Measurements from ENCODE around the gene BOLA3.
A peak's percentile ranks its signal among the peaks of the same experiment; 100 is the strongest.
"Not testable (repeated sequence)": the region's sequence is repeated elsewhere in the genome, so short reads cannot be mapped to it uniquely, and the experiment has no call there.

Gene BOLA3

DNA sequence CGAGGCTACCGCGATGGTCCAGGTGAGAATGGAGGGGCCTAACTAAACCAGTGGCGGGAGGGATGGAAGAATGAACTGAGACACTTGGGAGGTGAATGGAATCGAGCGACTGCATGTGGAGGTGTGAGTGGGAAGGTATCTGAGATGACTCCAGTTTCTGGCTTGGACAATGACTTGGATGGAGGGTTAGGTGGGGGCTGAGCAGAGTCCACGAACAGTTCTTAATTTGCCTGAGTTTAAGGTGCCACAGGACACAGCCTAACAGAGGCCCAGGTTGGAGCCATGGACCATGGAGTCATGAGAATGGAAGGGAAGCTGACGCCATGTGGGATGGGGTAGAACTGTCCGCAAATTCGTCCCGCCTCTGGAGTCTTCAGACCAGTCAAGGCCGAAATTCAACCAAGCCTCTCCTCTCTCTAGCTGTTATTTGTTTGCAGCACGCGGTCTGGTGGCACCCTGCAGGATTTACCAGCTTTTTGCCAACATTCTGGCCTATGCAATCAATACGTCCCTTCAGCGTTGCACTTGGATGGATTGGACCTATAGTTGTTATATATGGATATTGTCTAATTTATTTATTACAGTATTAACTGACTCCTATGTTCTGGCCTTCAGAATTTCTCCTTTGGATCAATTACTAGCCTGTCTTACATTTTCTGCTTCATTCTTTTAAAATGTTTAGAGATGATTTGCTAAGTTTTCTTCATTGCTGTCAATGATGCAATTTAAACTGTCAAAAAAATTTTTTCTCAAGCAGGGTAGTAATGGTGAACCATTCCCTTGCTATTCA lies 940 bp upstream of the BOLA3 start:
- DNase-seq (ENCODE audit: low spot score), result peak; percentile 43

DNA sequence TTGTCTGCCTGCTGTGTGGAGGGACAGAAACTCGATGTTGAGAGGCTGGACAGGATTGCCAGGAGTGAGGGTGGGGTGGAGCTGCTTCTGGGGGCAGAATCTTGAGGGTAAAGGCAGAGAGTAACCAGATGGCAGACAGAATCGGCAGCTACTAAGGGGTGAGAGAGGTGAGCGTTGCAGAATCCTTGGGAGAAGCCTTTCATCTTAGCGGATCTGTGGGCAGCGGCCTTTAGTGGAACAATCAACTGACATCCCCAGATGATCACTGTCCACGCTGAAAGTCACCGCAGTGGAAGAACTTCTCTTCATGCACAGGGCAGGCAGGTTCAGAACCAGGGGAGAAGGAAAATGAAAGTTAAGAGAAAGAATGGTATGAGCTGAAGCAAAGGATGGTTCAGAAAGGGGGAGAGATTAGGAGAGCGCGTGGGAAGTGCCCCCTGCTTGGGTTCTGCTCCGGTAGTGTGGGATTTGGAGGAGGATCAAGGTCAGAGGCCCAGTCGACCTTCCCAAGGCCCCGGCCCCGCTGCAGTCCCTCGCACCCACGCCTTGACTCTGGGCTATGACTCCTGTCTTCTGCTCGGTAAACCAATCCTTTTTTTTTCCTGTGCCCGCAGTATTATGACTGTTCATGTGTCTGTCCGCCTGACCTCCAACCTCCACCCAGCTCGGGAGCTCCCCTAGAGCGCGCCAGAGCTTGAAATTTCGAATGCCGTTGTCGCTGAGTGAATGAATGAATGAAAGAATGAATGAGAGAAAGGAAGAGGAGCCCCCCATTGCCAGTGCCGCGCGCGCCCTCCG lies 584 bp downstream of the BOLA3 start:
- peak; percentile 77 for DNase-seq (ENCODE audit: low spot score)

DNA sequence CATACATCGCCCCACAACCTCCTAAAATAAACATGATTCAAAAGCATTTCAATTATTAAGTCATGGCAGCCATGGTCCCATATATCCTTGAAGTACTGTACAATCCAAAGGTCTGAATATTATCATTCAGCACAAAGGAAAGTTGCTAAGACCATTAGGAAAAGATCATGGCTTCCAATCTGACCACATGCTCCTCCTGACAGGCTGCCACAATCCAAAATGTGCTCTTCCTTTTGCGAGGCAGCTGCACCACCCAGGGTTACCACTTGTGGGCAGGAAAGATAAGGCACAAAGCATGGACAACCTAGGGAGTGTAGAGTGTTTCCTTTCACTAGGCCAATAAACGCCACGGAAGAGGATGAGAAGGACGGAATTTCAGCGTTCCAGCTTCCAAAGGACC lies 5.4 kb downstream of the BOLA3 start:
- DNase-seq (ENCODE audit: low spot score), result peak; percentile 49

DNA sequence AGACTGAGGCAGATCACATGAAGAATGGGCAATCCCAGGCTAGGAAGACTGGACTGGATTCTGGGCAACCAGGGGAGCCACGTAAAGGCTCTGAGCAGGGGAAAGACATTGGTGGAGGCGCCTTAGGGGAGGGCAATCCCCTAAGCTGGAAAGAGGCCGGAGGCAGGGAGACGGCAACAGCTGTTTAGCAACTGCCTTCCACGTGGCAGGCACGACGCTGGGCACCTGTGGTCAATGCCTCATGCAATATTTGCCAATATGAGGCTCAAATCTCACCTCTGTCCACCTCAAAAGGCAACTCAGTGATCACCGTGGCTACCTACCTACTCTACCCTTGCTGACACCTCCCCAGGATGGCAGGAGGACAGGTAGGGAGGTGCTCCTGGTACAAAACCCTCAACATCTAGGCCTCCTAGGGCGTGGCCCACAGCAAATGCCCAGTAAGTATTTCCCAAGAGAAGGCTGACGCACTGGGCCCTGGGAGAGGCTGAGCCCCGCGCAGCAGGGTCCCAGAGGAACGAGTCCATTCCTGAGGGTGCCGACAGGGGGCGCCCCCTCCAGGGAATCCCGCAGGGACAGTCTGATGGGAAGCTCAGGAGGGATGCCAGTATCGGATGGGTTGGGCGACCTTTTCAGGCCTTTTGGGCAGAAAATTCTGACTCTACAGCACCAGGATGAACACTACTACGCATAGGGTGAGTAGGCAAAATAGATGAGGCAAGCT lies 8.9 kb downstream of the BOLA3 start:
- no peak for DNase-seq (ENCODE audit: low spot score)

DNA sequence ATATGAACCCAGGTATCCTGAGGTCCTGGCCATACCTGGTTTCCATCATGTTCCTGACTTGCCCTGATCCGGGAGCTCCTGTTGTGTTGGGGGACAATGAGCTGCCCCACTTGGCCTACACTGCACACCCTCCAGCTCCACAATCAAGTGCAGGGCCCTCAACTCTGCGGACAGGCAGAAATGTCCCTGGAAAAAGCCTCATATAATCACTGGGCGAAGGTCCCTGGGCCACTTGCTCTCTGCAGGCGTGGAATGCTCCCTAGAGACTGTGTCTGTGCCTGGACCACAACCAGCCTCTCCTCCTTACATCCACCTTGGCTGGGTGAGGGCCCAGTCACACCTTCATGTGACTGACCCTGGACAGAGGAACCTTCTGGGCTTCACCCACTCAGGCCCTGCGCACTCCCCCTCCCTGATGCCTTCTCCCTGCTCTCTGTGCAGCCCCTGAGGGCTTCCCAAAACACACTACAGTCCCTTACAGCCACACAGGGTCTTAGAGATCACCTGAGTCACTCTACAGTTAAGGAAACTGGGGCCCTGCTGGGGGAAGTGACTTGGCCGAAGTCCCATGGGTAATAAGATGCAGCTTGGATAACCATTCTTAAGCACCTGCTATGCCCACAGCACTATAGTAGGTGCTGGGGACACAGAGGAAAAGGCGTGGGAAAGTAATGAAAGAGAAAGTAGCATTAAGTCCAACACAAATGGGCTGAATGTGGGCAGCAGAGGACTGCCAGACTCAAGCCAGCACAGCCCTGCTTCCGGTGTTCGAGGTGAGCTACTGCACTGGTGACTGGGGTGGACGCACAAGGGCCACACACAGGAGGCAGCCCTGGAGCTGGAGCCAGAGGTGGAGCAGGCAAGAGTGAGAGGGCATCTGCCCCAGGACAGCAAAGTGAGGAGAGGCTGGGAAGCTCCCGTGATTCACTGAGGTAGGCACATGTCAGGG lies 9.8 kb downstream of the BOLA3 start:
- DNase-seq (ENCODE audit: low spot score), result no peak

DNA sequence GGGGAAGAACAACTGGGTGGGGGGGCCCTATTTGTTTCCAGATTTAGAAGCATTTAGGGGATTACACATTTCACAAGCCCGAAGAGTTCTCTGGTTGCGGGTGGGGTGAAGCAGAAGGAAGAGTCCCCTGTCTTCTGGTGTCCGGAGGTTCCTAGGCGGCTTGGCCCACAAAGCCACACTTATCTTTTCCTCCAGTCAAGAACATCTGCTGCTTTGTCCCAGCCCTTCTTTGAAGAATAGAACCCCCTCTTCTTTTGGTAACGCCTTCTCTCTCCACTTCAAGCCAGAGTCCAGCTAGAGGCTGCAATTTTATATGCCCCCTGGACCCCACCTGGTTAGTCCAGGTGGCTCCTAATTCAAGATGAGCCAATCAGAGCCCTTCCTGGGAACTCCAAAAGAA lies 15.8 kb downstream of the BOLA3 start:
- no peak for DNase-seq (ENCODE audit: low spot score)

DNA sequence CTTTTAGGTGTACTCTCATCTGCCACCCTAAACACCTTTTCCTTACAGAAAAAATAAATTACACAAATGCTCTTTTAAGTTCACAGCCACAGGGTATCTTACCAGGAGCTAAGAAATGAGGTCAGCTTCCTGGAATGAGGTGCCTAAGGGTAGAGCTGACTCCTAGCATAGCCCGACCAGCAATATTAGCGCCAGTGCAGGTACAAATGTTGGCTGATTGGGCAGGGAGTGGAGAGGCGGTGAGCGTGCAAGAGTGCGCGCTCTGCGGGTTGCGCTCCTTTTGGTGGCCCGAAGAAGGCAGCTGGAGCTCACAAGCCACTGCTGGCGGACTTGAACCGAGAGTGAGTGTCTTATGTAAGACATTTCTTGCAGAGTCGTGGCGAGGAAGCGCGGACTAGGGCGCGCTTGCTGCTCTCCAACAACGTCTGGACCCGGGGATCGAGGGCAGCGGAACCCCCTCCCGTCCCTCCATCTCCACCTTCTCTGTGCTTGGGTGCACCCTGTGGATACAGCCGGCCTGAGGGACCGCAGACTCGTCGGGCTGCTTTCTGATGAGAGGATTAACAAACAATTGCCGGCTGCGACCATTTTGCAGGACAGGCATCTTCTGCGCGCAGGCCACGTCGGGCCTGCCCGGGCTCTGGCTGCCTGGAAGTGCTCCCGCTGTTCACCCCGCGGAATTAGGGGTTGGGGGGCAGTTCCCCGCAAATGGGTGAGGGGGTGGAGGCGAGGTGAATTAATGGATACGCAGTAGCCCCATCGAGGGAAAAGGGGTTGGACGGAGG lies 17.3 kb downstream of the BOLA3 start:
- no peak for DNase-seq (ENCODE audit: low spot score)

DNA sequence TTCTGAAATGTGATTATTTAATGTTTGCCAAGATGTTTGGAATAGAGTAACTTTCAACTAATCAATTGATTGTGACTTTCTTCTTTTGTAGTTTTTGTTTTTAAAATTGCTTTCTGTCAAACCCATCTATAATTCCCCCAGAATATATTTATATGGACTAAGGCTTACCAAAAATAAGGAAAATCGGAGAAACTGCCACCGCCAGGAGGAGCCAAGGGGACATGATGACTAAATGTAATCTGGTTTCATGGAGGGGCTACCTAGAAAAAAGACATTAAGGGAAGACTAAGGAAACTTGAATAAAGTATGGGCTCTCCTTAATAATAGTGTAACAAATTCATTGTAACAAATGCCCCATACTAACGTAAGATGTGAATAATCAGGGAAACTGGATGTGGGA lies 19.5 kb downstream of the BOLA3 start:
- no peak for DNase-seq (ENCODE audit: low spot score)

DNA sequence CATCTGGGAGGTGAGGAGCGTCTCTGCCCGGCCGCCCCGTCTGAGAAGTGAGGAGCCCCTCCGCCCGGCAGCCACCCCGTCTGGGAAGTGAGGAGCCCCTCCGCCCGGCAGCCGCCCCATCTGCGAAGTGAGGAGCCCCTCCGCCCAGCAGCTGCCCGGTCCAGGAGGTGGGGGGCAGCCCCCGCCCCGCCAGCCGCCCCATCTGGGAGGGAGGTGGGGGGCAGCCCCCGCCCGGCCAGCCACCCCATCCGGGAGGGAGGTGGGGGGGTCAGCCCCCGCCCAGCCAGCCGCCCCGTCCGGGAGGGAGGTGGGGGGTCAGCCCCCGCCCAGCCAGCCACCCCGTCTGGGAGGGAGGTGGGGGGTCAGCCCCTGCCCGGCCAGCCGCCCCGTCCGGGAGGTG lies 23.8 kb downstream of the BOLA3 start:
- DNase-seq (ENCODE audit: low spot score), result not testable (repeated sequence)

DNA sequence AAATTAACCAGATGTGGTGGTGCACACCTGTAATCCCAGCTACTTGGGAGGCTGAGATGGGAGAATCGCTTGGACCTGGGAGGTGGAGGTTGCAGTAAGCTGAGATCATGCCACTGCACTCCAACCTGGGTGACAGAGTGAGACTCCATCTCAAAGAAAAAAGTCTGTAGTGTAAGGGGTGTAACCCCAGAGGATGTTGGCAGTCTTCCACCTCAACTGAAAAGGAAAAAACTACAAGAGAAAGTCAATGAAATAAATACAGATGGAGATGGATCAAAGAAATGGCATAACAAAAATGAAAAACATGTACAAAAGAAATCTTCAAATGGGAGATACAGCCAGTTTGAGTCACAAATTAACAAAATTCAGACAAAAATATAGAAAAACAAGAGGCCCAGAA lies 25.9 kb downstream of the BOLA3 start:
- DNase-seq (ENCODE audit: low spot score), result not testable (repeated sequence)

DNA sequence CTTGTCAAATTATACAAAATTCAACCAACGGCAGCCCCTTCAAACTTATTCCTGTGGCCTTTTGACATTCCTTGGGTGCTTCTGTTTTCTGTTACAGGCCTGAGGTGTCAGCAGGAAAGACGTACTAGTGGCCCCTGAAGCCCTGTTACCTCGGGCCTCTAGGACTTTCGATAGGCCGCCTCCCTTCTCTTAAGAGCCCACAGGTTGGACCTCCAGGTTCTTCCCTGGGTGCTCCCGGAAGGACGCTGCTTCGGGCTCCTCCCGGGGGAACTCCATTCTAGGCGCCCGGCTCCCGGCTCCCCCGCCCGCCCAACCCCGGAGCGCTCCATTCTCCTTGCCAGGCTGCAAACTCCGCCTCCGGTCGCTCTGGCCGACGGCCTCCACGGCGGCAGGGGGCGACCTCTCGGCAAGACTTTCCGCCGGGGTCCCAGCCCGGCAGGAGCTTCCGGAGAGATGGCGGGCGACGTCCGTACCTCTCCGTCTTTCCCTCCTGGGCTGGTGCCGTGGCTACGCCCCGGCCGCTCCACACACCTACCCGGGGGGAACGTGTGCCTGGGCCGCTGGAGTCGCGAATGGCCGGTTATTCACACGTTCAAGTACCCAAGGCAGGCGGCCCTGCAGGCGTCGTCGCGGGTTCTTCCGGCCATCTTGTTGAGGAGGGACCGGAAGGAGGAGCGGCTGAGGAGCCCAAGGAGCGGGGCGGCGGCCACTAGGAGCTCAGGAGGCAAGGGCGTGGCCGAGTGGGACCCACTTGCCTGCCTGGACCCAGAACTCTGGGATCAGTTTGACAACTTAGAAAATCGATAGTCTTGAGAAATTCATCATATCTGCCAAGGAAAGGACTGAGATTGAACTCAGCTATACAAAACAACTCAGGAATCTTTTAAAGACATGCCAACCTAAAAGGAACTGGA lies 27.5 kb downstream of the BOLA3 start:
- peak; percentile 88 for DNase-seq (ENCODE audit: low spot score)

DNA sequence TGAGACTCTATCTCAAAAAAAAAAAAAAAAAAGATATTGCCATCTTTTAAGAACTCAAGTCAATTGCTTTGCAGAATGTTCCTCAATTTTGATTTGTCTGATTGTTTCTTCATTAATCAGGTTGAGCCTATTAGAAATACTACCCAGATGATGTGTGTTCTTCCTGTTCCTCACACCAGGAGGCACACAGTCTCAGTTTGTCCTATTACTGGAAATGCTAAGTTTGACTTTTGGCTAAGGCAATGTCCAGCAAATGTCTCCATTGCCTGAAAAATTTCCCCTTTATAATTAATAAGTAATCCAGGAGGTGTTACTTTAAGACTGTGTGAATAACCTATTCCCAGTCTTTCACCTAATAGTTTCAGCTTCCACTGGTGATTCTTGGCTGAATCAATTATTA lies 28.4 kb downstream of the BOLA3 start:
- DNase-seq (ENCODE audit: low spot score), result peak; percentile 57

DNA sequence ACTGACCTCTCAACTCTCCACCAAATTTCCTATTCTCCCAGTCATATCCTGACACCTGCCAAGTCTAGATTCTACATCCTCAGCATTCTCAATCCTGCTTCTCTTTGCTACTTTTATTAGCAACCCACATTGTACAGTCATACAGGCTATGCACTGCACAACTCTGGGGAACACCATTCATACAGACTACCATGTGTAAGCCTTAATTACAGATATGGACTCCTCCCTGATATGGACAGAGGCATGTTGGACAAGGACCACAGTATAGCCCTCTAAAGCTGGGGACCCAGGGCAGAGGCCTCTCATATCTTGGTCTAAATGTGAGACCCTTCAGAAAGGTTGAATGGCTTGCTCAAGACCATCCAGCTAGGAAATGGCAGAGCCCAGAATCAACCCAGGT lies 36.3 kb downstream of the BOLA3 start:
- DNase-seq (ENCODE audit: low spot score), result no peak

DNA sequence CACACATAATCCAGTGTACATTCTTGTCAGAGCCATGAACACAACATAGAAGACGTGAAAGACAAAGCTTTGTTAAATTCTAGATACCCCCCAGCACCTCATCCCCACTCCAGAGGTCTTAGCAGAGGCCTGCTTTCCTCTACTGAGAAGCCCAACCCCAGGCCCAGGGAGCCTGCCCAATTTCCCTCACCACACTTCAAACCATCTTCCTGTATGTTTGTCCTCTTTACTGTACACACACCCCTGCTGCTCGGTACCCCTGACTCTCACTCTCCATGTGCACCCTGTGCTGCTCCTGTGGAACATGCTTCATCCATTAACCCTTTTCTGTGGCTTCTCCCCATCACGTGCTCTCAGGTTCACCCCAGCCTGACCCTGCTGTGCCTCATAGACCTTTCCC lies 37.2 kb downstream of the BOLA3 start:
- DNase-seq (ENCODE audit: low spot score), result no peak

DNA sequence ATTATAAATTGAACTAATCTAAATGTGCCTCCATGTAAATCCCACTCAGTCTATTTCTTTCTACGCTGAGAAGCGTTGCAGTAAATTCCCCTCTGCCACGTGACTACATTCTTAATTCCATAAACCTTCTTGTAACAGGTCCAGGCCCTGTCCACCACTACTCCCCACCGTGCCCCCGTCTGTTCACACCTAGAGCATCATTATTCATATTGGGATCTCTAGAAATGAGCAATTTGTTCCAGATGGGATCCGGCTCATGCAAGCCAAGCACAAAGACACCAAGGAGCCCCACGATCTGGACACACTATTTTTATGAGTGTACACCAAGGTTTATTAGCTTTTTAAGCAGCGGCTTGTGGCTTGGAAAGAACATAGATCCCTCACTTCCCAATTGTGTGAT lies 38.2 kb downstream of the BOLA3 start:
- no peak for DNase-seq (ENCODE audit: low spot score)

DNA sequence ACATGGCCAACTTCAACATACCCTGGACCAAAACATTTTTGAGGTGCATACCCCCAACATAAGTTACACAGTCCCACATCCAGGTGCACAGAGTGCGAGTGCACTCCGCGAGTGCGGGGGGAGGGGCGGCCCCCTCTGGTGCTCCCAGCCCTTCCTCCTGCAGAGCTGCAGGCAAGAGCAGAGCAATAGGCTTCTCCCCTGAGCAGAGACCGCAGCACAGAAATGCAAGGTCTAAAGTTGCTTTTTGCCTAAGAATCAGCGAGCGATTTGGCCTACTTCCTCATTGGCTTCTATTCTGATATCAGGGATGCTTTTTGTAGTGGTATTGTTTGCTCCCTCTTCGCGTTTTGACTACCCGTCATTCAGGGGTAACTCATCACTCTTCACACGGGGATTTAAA lies 40.6 kb downstream of the BOLA3 start:
- no peak for DNase-seq (ENCODE audit: low spot score)

DNA sequence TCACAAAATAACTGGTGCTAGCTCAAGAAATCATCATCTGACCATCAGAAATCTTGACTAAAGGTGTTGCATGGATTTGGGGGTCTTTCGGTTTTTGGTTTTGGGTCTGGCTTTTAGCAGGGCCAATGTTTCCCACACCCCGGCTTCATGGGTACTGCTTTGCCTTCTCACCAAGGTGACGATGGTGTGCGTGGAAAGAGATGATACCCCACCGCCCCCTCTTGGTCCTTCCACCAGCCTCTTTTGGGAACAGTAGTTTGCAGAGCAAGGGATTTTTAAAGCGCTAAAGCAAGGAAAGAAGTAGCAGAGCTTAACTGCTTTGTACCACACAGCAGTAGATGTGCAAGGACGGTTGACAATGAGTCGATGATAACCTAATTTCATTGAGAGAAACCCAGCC lies 42.3 kb downstream of the BOLA3 start:
- no peak for DNase-seq (ENCODE audit: low spot score)

DNA sequence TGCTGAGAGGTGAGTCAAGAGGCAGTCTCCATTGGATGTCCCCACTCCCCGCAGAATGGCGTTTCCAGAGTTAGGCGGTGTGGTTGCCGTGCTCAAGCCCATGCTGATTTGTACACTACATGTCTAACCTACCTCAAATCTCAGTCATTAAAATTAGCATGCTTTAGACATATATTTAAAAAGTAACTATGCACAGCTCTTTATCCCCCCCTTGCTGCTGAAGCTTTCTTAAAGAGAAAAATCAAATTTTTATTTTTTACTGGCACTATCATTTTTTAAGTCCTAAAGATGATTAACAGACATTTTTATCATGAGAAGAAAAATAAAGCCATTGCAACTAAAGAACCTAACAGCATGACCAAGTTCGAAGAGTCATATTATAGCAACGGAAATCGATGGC lies 42.9 kb downstream of the BOLA3 start:
- DNase-seq (ENCODE audit: low spot score), result no peak

DNA sequence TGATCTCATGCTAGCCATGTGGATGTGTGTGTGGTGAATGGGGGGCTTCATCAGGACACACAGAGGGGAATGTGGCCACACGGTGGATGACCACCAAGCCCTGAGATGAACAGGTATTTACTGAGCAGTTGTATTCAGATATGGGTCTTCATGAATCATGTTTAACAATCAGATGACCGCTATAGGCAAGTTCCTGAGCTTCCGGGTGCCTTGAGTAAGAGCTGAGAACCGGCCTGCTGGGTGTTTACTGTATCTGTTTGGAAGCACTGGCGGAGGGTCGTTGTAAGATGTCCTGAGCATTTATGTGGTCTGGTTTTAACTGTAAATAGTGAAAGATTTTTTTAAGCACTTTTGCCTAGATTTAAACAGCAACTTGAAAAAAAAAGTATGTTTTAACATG lies 43.9 kb downstream of the BOLA3 start:
- DNase-seq (ENCODE audit: low spot score), result no peak

DNA sequence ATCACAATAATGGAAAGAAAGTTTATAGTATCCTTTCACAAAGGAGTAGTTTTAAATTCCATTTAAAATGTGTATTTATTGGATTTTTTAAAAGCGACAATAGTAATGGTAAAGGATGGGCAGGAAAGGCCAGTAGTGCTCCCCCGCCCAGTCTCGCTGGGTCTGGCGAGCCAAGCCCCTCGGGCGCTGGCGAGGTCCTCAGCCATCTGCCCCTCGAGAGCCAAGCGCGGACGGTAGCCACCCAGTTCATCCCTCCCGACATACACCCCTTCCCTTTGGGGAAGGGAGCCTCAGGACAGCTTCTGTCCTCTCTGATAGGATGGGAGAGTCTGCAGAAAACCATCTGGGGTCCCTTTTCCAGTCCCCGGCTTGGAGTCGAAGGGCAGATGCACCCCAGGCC lies 45.2 kb downstream of the BOLA3 start:
- DNase-seq (ENCODE audit: low spot score), result no peak
